Measurements from ENCODE around the gene PTPN23.
"Not testable (repeated sequence)": the region's sequence is repeated elsewhere in the genome, so short reads cannot be mapped to it uniquely, and the experiment has no call there.

Gene PTPN23

DNA sequence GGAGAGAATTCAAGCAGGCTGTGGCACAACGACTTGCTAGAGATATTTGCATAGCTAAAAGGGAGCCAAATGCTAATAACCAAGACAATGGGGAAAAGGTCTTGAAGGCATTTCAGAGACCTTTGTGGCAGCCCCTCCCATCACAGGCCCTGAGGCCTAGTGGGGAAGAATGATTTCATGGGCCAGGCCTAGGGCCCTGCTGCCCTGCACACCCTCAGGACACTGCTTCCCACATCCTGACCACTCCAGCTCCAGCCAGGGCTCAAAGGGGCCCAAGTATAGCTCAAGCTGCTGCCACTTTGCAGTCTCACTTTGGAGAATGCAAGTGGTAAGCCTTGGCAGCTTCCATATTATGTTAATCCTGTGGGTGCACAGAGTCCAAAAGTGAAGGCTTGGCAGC, 21.5 kb upstream of the PTPN23 start:
- DNase-seq (ENCODE audit: insufficient read length, low spot score), result no peak
- FAIRE-seq, result no peak
- TF ChIP-seq, protein P1, sequence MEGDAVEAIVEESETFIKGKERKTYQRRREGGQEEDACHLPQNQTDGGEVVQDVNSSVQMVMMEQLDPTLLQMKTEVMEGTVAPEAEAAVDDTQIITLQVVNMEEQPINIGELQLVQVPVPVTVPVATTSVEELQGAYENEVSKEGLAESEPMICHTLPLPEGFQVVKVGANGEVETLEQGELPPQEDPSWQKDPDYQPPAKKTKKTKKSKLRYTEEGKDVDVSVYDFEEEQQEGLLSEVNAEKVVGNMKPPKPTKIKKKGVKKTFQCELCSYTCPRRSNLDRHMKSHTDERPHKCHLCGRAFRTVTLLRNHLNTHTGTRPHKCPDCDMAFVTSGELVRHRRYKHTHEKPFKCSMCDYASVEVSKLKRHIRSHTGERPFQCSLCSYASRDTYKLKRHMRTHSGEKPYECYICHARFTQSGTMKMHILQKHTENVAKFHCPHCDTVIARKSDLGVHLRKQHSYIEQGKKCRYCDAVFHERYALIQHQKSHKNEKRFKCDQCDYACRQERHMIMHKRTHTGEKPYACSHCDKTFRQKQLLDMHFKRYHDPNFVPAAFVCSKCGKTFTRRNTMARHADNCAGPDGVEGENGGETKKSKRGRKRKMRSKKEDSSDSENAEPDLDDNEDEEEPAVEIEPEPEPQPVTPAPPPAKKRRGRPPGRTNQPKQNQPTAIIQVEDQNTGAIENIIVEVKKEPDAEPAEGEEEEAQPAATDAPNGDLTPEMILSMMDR (IDR thresholded peaks at IDR 0.05; ENCODE audit: insufficient read depth, missing control alignments), result no peak

DNA sequence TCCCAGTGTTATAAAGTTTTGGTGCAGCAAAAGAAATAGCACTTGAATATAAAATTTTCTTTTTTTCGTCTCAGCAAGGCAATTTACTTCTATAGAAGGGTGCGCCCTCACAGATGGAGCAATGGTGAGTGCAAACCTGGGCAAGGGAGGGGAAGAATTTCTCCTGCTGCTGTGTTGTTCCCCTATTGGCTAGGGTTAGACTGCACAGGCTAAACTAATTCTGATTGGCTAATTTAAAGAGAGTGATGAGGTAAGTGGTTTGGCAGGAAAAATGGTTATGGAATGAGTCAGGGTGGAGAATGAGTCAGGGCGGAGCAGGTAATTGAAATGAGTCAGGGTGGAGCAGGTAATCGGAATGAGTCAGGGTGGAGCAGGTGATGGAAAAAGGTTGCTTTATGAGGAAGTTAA, 20.7 kb upstream of the PTPN23 start:
- not testable (repeated sequence) for DNase-seq (ENCODE audit: insufficient read length, low spot score); FAIRE-seq

- DNase-seq (ENCODE audit: insufficient read length, low spot score), result no peak
- no peak for FAIRE-seq
- TF ChIP-seq, protein P1 (IDR thresholded peaks at IDR 0.05; ENCODE audit: insufficient read depth, missing control alignments), result no peak
Observed at GRCh38 chr3:47362701-47363100, 18.1 kb upstream of the PTPN23 start.

DNA sequence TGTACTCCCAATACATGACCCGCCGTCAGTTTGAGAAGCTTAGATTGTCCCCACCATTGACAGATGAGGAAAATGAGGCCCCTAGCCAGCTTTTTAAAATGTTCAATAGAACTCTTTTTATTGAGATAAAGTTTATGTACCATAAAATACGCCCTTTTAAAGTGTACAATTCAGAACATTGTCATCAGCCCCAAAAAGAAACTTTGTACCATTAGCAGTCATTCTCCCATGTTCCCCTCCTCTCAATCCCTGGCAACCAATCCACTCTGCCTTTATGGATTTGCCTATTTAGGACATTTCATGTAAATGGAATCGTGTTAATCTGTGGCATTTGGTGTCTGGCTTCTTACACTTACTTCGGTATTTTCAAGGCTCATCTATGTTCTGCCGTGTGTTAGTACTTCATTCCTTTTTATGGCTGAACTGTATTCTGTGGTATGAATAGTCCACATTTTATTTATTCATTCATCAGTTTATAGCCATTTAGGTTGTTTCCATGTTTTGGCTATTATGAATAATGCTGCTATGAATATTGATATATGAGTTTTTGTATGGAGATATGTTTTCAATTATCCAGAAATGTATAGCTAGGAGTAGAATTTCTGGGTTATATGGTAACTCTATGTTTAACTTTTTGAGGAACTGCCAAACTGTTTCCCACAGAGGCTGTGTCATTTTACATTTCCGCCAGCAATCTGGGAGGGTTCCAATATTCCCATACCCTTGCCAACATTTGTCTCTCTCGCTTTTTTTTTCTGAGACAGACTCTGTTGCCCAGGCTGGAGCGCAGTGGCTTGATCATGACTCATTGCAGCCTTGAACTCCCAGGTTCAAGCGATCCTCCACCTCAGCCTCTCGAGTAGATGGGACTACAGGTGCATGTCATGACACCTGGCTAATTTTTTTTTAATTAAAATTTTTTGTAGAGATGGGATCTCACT, 15.3 kb upstream of the PTPN23 start:
- TF ChIP-seq, protein P1 (IDR thresholded peaks at IDR 0.05; ENCODE audit: insufficient read depth, missing control alignments), result no peak
- FAIRE-seq, result no peak
- no peak for DNase-seq (ENCODE audit: insufficient read length, low spot score)

- FAIRE-seq, result no peak
- no peak for DNase-seq (ENCODE audit: insufficient read length, low spot score)
- TF ChIP-seq, protein P1 (IDR thresholded peaks at IDR 0.05; ENCODE audit: insufficient read depth, missing control alignments), result no peak
Observed at GRCh38 chr3:47366833-47367232, 14.0 kb upstream of the PTPN23 start.

- FAIRE-seq (no peak), DNase-seq (ENCODE audit: insufficient read length, low spot score) (no peak)
- TF ChIP-seq, protein P1 (IDR thresholded peaks at IDR 0.05; ENCODE audit: insufficient read depth, missing control alignments), result no peak
Observed at GRCh38 chr3:47367631-47368030, 13.2 kb upstream of the PTPN23 start.

DNA sequence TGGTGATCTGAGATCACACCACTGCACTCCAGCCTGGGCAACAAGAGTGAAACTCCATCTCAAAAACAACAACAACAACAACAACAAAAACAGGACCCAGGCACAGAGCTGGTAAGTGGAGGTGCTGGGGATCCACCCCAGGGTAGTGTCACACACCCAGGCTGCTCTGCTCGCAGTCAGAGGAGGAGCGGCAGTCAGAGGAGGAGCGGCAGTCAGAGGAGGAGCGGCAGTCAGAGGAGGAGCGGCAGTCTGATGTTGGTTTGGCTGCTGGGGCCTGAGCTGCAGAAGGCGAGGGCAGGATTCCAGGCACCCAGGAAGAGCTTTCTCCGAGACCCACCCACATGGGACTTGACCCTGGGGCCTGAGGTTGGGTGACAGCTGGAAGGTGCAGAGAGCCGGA, 10.8 kb upstream of the PTPN23 start:
- FAIRE-seq; DNase-seq (ENCODE audit: insufficient read length, low spot score): not testable (repeated sequence)

DNA sequence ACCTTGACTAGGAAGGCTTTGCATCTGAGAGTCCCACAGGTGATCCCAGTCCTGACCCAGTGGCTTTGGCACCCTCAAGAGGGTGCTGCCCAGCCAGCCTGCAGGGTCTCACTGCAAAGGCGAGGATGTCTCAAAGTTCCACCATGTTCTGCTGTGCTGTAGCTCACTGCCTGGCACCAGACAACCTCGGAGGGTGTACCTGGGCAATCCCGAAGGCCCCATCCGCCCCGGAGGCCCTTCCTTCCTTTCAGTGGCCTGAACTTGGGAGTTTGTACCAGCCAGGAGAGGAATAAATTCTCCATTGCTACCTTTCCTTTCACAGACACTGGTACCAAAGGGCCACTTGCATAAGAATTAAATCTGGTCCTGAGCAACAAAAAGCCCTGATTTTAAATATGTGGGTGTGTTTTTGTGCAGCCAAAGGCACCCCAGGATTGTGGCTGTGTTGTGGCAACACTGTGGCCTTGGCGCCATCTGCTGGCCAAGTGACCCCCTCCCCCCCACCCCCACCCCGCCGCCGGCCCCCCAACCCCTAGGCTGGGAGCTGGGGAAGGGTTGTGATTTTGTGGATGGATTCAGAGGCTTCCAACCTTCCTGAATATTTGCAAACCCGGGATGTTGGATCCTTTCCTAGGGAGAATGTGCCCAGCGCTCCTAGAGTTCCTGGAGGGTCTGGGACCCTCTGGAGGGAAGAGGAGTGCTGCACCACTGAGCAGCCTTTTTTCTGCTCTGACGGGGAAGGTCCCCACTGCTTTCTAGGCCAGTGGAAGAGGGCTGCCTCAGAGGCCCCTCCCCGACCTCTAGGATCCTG, 9.7 kb upstream of the PTPN23 start:
- TF ChIP-seq, protein P1 (IDR thresholded peaks at IDR 0.05; ENCODE audit: insufficient read depth, missing control alignments), result peak; percentile 19
- DNase-seq (ENCODE audit: insufficient read length, low spot score) (no peak), FAIRE-seq (no peak)

Data from D721Med (cell line).